PC-3 (cell line): ENCODE results near the gene NPW.

ENCODE experiments used
- EZH2 ChIP-seq: fragments of 300-600 bp; sonication (generic); IDR thresholded peaks from one replicate; pipeline ENCODE4 v1.6.1; 2017; ENCODE audit warnings: antibody characterized with exemption, mild to moderate bottlenecking, low read length; ENCODE audit not compliant: unreplicated experiment
- TF ChIP-seq, protein P1 (sequence below): fragments of 300-600 bp; sonication (generic); conservative IDR thresholded peaks from 2 replicates; pipeline ENCODE4 v1.5.1; 2017; ENCODE audit warnings: antibody characterized with exemption, low read depth, mild to moderate bottlenecking, low read length

DNA sequence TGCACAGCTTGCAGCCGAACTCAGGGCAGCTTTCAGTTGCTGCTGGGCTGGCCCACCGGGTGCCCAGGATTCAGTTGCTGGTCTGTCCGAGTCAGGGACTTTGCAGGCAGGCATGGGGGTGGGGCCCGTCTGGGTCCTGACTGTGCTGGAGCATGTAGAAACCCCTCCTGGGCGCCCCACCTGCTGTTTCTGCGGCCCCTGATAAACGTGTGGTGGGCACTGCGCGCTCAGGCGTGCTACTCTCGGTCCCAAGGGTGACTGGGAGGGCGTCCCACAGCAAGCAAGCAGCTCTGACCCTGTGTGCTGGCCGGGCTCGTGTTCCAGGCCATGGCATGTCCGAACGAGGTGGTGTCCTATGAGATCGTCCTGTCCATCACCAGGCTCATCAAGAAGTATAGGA, 40.8 kb downstream of the NPW start:
- TF ChIP-seq, protein P1, sequence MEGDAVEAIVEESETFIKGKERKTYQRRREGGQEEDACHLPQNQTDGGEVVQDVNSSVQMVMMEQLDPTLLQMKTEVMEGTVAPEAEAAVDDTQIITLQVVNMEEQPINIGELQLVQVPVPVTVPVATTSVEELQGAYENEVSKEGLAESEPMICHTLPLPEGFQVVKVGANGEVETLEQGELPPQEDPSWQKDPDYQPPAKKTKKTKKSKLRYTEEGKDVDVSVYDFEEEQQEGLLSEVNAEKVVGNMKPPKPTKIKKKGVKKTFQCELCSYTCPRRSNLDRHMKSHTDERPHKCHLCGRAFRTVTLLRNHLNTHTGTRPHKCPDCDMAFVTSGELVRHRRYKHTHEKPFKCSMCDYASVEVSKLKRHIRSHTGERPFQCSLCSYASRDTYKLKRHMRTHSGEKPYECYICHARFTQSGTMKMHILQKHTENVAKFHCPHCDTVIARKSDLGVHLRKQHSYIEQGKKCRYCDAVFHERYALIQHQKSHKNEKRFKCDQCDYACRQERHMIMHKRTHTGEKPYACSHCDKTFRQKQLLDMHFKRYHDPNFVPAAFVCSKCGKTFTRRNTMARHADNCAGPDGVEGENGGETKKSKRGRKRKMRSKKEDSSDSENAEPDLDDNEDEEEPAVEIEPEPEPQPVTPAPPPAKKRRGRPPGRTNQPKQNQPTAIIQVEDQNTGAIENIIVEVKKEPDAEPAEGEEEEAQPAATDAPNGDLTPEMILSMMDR, result no peak
- no peak for TF ChIP-seq EZH2
